Spinal cord (tissue), 10 donors: ENCODE results near the gene TBC1D22A. TPM values are rescaled to one million over a fixed set of nuclear protein-coding genes. Genes with fewer than 3 reads are reported as not detected.

Experiments used
- DNase-seq, 6 donors: peaks; one replicate each; pipeline versions ENCODE4 v3.0.0 to v3.0.0-alpha.2; 2013 to 2015; ENCODE audit warnings: low spot score in 6 of 6, low read depth in 4 of 6
- H3K27ac ChIP-seq: one replicate; pipeline ENCODE4 v1.5.1; 2013; ENCODE audit warnings: low read depth, low read length, control low read depth
- H3K27me3 ChIP-seq: one replicate; pipeline ENCODE4 v1.6.1; 2013; ENCODE audit warnings: low read length; ENCODE audit not compliant: control insufficient read depth, insufficient read depth
- H3K36me3 ChIP-seq: one replicate; pipeline ENCODE4 v1.6.1; 2013; ENCODE audit warnings: low read length; ENCODE audit not compliant: control insufficient read depth, insufficient read depth
- H3K4me1 ChIP-seq: one replicate; pipeline ENCODE4 v1.6.1; 2013; ENCODE audit warnings: low read length; ENCODE audit not compliant: control insufficient read depth, insufficient read depth
- H3K4me3 ChIP-seq: one replicate; pipeline ENCODE4 v1.5.1; 2013; ENCODE audit warnings: low read depth, low read length, control low read depth
- H3K9me3 ChIP-seq: one replicate; pipeline ENCODE4 v1.6.1; 2013; ENCODE audit warnings: low read length; ENCODE audit not compliant: control insufficient read depth, insufficient read depth
- WGBS: methylation state at CpG from one replicate; pipeline ENCODE4 v1.1.5; 2013; ENCODE audit warnings: missing lambda C conversion rate; ENCODE audit not compliant: insufficient coverage; 5-methylcytosine and 5-hydroxymethylcytosine counted together
- polyA plus RNA-seq, 2 donors: library from polyadenylated mRNA; unstranded; fragments of 120-200 nt; gene quantifications; one replicate each; pipeline ENCODE4 v1.2.1, GENCODE V29; 2013; ENCODE audit not compliant: insufficient read length in 2 of 2
- total RNA-seq, 2 donors: library from RNA; depleted of rRNA in 1 of 2; stranded (reverse); fragments of 120-200 nt in 1 of 2; fragments of >200 nt in 1 of 2; gene quantifications; one replicate each; pipeline versions ENCODE4 v1.2.3 to v1.2.4, GENCODE V29; 2013 to 2014
- donor health status: healthy.

Gene TBC1D22A
- total and polyA plus RNA-seq, 4 donors = 7.1 to 14.6 (median 10.8) TPM

GRCh38 chr22:46906326-46907045 lies 144.0 kb downstream of the TBC1D22A start:
- H3K27me3 ChIP-seq = no peaks in the 10 kb centered on the region
- 92% methylated on average over 14 of the region's 18 CpGs for WGBS
- H3K4me3 ChIP-seq = no peak overlapping the region
- peaks cover 44% of the 10 kb centered on the region for H3K36me3 ChIP-seq
- peaks cover 11% of the 10 kb centered on the region for H3K4me1 ChIP-seq
- H3K9me3 ChIP-seq = no peaks in the 10 kb centered on the region
- DNase-seq = peak in 1 of 6 donors; percentile 58
- H3K27ac ChIP-seq = no peak overlapping the region

GRCh38 chr22:46907241-46908215 lies 145.1 kb downstream of the TBC1D22A start:
- no peaks in the 10 kb centered on the region for H3K27me3 ChIP-seq
- DNase-seq = no peak
- WGBS = 91% methylated on average over 15 of the region's 24 CpGs
- no peak overlapping the region for H3K4me3 ChIP-seq
- H3K4me1 ChIP-seq = peaks cover 11% of the 10 kb centered on the region
- peaks cover 45% of the 10 kb centered on the region for H3K36me3 ChIP-seq
- H3K27ac ChIP-seq = no peak overlapping the region
- no peaks in the 10 kb centered on the region for H3K9me3 ChIP-seq

GRCh38 chr22:46908641-46909107 lies 146.2 kb downstream of the TBC1D22A start:
- peaks cover 35% of the 10 kb centered on the region for H3K36me3 ChIP-seq
- H3K27ac ChIP-seq = no peak overlapping the region
- H3K4me3 ChIP-seq = no peak overlapping the region
- 68% methylated on average over 12 of the region's 15 CpGs for WGBS
- no peaks in the 10 kb centered on the region for H3K27me3 ChIP-seq
- no peak for DNase-seq
- H3K4me1 ChIP-seq = peaks cover 1% of the 10 kb centered on the region
- H3K9me3 ChIP-seq = no peaks in the 10 kb centered on the region

GRCh38 chr22:46909237-46910030 lies 147.0 kb downstream of the TBC1D22A start:
- WGBS = 88% methylated on average over 26 of the region's 26 CpGs
- no peak for DNase-seq
- no peaks in the 10 kb centered on the region for H3K4me1 ChIP-seq
- H3K36me3 ChIP-seq = peaks cover 35% of the 10 kb centered on the region
- H3K27ac ChIP-seq = no peak overlapping the region
- no peak overlapping the region for H3K4me3 ChIP-seq
- H3K9me3 ChIP-seq = no peaks in the 10 kb centered on the region
- H3K27me3 ChIP-seq = no peaks in the 10 kb centered on the region

GRCh38 chr22:46910624-46911023 lies 148.2 kb downstream of the TBC1D22A start:
- Histone ChIP-seq H3K4me1 (peaks cover 2% of the 10 kb centered on the region), H3K27me3 (no peaks in the 10 kb centered on the region), H3K36me3 (peaks cover 39% of the 10 kb centered on the region), H3K4me3 (no peak overlapping the region), H3K27ac (no peak overlapping the region), H3K9me3 (no peaks in the 10 kb centered on the region)
- DNase-seq = no peak
- WGBS = 95% methylated on average over 9 of the region's 9 CpGs

GRCh38 chr22:46911346-46911745 lies 148.9 kb downstream of the TBC1D22A start:
- 90% methylated on average over 7 of the region's 10 CpGs for WGBS
- Histone ChIP-seq H3K27ac (no peak overlapping the region), H3K36me3 (peaks cover 39% of the 10 kb centered on the region), H3K4me3 (no peak overlapping the region), H3K27me3 (no peaks in the 10 kb centered on the region), H3K9me3 (no peaks in the 10 kb centered on the region), H3K4me1 (peaks cover 2% of the 10 kb centered on the region)
- no peak for DNase-seq

GRCh38 chr22:46913351-46913750 lies 150.9 kb downstream of the TBC1D22A start:
- DNase-seq = peak in 1 of 6 donors; percentile 89
- Histone ChIP-seq H3K36me3 (peaks cover 39% of the 10 kb centered on the region), H3K4me3 (no peak overlapping the region), H3K9me3 (no peaks in the 10 kb centered on the region), H3K4me1 (peaks cover 2% of the 10 kb centered on the region), H3K27me3 (no peaks in the 10 kb centered on the region), H3K27ac (no peak overlapping the region)
- 60% methylated on average over 1 of the region's 3 CpGs for WGBS

- Histone ChIP-seq H3K27me3 (no peaks in the 10 kb centered on the region), H3K36me3 (peaks cover 31% of the 10 kb centered on the region), H3K27ac (no peak overlapping the region), H3K4me3 (no peak overlapping the region), H3K9me3 (no peaks in the 10 kb centered on the region), H3K4me1 (peaks cover 2% of the 10 kb centered on the region)
- 90% methylated on average over 9 of the region's 10 CpGs for WGBS
- no peak for DNase-seq
Observed at GRCh38 chr22:46914481-46914880, 152.0 kb downstream of the TBC1D22A start.
